ENCODE data around the gene INPP5J.

DNA sequence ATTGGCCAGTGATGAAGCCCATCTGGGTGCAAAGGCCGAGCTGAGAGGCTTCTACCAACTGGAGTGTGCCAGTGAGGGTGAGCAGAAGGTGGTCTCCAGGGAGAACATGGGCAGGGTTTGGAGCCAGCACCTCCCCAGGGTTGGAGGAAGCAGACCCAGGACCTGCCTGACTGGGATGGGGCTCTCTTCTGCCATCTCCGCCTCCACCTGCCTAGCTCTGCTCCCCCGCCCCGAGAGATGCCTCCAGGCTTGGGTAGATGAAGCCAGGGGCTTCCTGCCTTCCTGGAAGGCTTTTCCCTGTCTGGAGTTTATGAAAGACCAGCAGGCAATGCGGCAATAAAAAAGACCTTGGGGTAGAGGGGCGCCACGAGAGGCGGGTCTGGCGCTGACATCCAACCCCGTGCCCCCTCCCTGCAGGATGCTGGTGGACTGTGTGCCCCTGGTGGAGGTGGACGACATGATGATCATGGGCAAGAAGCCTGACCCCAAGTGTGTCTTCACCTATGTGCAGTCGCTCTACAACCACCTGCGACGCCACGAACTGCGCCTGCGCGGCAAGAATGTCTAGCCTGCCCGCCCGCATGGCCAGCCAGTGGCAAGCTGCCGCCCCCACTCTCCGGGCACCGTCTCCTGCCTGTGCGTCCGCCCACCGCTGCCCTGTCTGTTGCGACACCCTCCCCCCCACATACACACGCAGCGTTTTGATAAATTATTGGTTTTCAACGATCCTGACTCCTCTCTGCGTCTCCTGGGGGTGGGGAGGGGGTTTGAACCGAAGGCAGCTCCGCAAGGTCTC, 18.7 kb upstream of the INPP5J start:
- TF ChIP-seq ATF3 (CRISPR knock-in tag; conservative IDR thresholded peaks at IDR 0.05) (no peak), MYBL2 (CRISPR knock-in tag; IDR thresholded peaks at IDR 0.05) (no peak), JUN (CRISPR knock-in tag; IDR thresholded peaks at IDR 0.05) (no peak)
- TF ChIP-seq, protein P1, sequence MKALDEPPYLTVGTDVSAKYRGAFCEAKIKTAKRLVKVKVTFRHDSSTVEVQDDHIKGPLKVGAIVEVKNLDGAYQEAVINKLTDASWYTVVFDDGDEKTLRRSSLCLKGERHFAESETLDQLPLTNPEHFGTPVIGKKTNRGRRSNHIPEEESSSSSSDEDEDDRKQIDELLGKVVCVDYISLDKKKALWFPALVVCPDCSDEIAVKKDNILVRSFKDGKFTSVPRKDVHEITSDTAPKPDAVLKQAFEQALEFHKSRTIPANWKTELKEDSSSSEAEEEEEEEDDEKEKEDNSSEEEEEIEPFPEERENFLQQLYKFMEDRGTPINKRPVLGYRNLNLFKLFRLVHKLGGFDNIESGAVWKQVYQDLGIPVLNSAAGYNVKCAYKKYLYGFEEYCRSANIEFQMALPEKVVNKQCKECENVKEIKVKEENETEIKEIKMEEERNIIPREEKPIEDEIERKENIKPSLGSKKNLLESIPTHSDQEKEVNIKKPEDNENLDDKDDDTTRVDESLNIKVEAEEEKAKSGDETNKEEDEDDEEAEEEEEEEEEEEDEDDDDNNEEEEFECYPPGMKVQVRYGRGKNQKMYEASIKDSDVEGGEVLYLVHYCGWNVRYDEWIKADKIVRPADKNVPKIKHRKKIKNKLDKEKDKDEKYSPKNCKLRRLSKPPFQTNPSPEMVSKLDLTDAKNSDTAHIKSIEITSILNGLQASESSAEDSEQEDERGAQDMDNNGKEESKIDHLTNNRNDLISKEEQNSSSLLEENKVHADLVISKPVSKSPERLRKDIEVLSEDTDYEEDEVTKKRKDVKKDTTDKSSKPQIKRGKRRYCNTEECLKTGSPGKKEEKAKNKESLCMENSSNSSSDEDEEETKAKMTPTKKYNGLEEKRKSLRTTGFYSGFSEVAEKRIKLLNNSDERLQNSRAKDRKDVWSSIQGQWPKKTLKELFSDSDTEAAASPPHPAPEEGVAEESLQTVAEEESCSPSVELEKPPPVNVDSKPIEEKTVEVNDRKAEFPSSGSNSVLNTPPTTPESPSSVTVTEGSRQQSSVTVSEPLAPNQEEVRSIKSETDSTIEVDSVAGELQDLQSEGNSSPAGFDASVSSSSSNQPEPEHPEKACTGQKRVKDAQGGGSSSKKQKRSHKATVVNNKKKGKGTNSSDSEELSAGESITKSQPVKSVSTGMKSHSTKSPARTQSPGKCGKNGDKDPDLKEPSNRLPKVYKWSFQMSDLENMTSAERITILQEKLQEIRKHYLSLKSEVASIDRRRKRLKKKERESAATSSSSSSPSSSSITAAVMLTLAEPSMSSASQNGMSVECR (CRISPR knock-in tag; IDR thresholded peaks at IDR 0.05; ENCODE audit: borderline replicate concordance): no peak

All from WTC11 (cell line).